Fibroblast of skin of back (primary cell): ENCODE data around the gene PITPNB.

ENCODE experiments used
- DNase-seq: peaks from one replicate; pipeline ENCODE4 v3.0.0-alpha.2; 2013

PITPNB gene

DNA sequence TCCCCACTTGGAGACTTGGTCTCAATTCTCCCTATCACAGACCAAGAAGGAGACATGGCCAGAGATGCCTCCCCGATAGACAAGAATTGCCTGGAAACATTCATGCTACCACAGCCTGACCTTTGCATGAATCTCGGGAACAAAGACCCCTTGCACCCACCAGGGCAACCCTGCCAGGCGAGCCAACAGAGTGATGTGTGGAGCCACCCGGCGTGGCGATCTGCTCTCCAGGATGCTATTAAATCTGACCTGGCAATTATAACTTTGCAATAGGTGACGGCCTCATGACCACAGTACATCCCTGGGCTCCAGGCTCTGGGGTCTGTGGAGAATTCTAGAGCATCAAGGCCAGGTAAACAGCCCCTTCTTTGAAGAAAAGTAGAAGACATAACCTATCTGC is 86.5 kb downstream of the PITPNB start:
- DNase-seq: no peak

GRCh38 chr22:27829620-27830019 is 89.4 kb downstream of the PITPNB start:
- DNase-seq: no peak

- DNase-seq: no peak
These were observed 91.2 kb downstream of the PITPNB start for GRCh38 chr22:27827604-27828587.

- DNase-seq: no peak
These were observed 93.9 kb downstream of the PITPNB start for GRCh38 chr22:27825174-27825573.

- DNase-seq: no peak
These were observed 95.8 kb downstream of the PITPNB start for GRCh38 chr22:27823221-27823620.

GRCh38 chr22:27820896-27821866 is 97.9 kb downstream of the PITPNB start:
- no peak for DNase-seq

DNA sequence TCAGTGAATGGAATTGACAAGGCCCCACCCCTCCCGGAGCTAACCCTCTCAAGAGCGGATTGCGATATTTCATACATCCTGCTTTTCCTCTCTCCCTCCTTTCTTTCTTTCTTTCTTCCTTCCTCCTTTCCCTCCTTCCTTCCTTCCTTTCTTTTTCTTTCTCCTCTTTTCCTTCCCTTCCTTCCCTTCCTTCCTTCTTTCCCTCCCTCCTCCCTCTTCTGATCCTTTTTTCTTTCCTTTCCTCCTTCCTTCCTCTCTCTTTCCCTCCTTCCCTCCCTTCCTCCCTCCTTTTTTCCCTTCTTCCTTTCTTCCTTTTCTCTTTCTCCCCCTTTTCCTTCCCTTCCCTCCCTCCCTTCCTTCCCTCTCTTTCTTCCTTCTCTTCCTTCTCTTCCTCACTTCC is 102.5 kb downstream of the PITPNB start:
- no peak for DNase-seq

DNA sequence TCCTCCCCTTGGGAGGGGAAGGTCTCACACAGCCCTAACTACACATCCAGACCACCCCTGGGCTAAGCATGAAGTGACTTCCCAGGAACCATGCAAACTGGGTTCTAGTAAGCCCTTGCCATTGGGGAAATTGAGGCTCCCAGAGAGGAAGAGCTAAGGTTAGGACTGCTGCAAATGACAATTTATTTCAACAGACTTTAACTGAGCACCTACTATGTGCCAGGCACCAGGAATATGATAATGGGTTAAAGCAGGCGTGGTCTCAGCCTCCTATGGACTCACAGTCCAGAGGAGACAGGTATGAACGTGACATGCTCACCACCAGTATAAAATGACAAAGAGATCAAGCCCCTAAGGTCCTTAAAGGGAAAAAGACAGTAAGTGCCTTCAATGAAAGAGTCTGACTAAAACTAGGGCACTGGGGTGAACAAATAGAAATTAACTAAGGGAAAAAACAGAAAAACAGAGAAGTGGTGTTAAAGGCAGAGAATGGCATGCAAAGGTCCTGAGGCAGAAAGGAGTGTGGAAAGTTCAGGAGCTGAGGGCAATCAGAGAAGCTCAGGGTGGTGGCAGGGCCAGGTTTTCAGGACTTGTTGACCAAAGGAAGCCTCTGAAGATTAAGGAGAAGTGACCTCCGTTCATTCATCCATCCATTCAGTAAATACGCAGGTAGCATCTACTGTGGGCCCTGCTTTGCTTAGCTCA is 103.1 kb downstream of the PITPNB start:
- no peak for DNase-seq

DNA sequence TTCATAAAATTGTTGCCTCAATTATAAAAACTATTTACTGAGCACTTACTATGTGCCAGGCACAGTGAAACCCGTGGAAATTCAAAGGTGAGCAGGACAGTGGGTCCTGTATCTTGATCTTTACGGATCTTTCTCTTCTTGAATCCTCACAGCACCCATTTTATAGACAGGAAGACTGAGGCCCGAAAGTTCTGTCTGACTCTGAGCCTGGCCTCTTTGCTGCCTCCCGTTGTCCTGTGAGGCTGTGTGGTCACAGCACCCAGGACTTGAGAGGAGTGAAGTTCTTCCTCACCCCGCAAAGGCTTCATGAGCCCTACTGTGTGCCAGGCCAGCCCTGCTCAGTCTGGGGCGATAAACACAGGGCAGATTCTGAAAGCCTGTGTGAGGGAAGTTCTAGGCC is 104.1 kb downstream of the PITPNB start:
- DNase-seq: no peak

- no peak for DNase-seq
These were observed 107.3 kb downstream of the PITPNB start for GRCh38 chr22:27811778-27812177.

- peak; percentile 56 for DNase-seq
These were observed 108.4 kb downstream of the PITPNB start for GRCh38 chr22:27810609-27811151.

GRCh38 chr22:27809700-27810608 is 109.1 kb downstream of the PITPNB start:
- DNase-seq: no peak

DNA sequence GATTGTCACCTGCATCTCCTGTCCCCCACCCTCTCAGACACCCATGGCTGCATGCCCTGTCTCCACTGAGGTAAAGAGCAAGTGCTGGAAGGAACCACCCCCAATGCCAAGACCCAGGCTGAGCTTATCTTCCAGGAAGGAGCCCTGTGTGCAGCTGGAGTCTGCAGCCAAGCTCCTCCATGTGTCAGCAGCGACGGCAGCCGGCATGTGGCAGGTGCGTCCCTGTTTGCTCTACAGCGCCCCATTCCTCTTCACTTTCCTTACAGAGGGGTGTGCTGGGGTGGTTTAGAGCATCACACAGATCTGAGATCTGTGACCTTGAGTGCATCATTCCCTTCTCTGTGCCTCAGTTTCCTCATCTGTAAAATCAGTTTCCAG is 109.8 kb downstream of the PITPNB start:
- DNase-seq: no peak

GRCh38 chr22:27808451-27809225 is 110.4 kb downstream of the PITPNB start:
- no peak for DNase-seq

DNA sequence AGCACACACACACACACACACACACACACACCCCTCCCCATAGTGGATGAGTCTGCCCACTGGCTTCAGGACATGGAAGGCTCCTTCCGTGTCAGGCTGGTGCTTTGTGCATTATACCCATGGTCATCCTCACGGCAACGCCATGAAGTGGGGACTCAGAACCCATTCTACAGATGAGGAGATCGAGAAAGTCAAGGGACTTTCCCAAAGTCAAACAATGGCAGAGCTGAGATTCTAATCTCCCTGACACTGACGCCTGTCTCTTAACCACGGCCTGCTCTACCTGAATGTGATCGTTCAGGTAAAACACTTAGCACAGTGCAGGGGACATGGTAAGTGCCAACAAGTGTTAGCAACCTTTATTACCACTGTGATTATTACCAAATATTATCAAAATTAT is 113.2 kb downstream of the PITPNB start:
- no peak for DNase-seq

- DNase-seq: peak; percentile 74
These were observed 114.4 kb downstream of the PITPNB start for GRCh38 chr22:27804470-27805297.

- DNase-seq: no peak
These were observed 115.1 kb downstream of the PITPNB start for GRCh38 chr22:27803841-27804415.

DNA sequence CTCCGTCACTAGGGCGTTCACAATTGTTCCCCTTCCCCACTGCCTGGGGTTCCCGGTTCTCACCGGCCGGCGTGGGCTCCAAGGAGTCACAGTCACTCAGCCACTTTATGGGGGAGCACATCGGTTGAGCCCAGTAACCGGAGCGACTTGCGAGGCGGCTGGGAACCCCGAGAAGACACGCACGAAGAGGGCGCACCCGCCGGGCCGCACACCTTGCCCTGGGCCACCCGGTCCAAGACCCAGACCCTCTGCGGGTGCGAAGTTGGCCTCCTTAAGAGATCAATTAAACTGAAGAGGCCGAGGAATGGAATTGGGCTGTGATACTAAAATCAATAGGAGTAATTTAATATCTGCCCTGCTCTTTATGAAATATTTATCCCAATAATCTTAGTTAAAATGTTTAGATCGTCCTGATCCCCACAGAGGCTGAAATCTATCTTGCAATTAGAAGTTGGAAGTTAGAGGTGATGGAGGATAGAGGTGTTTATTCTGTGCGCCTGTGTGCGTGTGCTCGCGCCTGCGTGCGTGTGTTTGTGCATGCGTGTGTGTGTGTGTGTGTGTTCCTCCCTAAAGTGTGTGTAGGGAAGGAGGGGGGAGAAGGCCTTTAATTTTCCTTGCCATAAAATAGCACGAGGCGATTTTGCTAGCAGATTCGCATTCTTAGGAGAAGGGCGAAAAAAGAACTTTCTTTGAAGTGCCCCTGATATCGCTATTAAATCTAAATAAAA is 116.5 kb downstream of the PITPNB start:
- no peak for DNase-seq
